GM23338 (cell line): ENCODE results near the gene GAS6.

ENCODE experiments used
- EZH2 ChIP-seq: fragments of 200-600 bp; sonication (generic); IDR thresholded peaks from one replicate; pipeline ENCODE4 v1.8.0; 2017; ENCODE audit warnings: antibody characterized with exemption, mild to moderate bottlenecking, low read depth; ENCODE audit not compliant: unreplicated experiment
- EZH2phosphoT487 ChIP-seq: fragments of 200-600 bp; sonication (generic); IDR thresholded peaks from one replicate; pipeline ENCODE4 v1.8.1; 2018; ENCODE audit warnings: antibody characterized with exemption; ENCODE audit not compliant: unreplicated experiment
- TF ChIP-seq, protein P1 (sequence below), 2 experiments: fragments of 200-600 bp in 1 of 2; sonication (generic) in 1 of 2; conservative IDR thresholded peaks; 2 replicates each; pipeline versions ENCODE4 v1.5.1 to v1.6.1; 2016 to 2017; ENCODE audit warnings: antibody characterized with exemption in 2 of 2, low read depth in 2 of 2, mild to moderate bottlenecking in 2 of 2, moderate library complexity in 1 of 2

GRCh38 chr13:113819731-113820715, 43.9 kb downstream of the GAS6 start:
- TF ChIP-seq, protein P1, sequence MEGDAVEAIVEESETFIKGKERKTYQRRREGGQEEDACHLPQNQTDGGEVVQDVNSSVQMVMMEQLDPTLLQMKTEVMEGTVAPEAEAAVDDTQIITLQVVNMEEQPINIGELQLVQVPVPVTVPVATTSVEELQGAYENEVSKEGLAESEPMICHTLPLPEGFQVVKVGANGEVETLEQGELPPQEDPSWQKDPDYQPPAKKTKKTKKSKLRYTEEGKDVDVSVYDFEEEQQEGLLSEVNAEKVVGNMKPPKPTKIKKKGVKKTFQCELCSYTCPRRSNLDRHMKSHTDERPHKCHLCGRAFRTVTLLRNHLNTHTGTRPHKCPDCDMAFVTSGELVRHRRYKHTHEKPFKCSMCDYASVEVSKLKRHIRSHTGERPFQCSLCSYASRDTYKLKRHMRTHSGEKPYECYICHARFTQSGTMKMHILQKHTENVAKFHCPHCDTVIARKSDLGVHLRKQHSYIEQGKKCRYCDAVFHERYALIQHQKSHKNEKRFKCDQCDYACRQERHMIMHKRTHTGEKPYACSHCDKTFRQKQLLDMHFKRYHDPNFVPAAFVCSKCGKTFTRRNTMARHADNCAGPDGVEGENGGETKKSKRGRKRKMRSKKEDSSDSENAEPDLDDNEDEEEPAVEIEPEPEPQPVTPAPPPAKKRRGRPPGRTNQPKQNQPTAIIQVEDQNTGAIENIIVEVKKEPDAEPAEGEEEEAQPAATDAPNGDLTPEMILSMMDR (conservative IDR thresholded peaks at IDR 0.05; ENCODE audit: low read depth in 2 of 2), result no peak
- TF ChIP-seq EZH2phosphoT487, result no peak
- TF ChIP-seq EZH2, result no peak
